Measurements from ENCODE around the gene KCNC1.

Gene KCNC1

DNA sequence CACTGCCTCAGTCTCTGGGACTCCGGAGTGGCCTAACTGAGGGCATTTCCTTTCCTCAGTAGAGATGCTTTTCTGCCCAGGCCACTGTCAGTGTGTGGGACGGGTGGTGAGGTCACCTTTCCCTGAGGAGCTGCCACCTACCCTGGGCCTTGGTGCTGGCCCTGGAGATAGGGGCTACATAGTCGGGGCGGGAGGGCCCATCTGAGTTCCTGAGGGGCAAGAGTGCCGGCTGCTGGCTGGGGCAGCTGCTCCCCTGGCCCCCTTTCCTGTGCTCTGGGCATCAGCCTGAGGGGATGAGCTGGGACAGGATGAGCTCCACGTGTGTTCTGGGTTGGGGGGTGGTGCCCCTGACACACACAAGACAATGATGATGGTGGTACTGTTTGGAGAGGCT, 5.4 kb downstream of the KCNC1 start:
- DNase-seq = peak; percentile 38

- peak; percentile 34 for DNase-seq
These were observed 6.2 kb downstream of the KCNC1 start for GRCh38 chr11:17740649-17741235.

DNA sequence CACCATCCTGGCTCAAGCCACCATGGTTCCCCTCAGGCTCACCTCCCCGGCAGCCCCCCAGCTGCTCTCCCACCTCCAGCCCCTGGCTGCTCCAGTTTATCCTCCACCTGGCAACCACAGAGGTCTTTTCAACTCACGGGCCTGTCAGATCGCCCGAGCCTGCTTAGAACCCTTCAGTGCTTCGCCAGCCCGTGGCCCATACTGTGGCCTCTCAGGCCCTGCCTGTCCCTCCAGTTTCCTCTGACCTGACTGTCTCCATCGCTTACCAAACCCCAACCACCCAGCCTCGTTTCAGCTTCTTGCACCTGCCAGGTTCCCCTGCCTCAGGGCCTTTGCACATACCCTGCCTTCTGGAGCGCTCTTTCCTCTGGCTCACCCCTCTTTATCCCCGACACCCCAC, 6.9 kb downstream of the KCNC1 start:
- peak; percentile 39 for DNase-seq

- peak; percentile 51 for DNase-seq
These were observed 7.4 kb downstream of the KCNC1 start for GRCh38 chr11:17742019-17742418.

GRCh38 chr11:17743026-17743807, 8.6 kb downstream of the KCNC1 start:
- DNase-seq = peak; percentile 55

- peak; percentile 21 for DNase-seq
These were observed 9.2 kb downstream of the KCNC1 start for GRCh38 chr11:17743808-17744119.

- DNase-seq = peak; percentile 39
These were observed 9.8 kb downstream of the KCNC1 start for GRCh38 chr11:17744151-17744940.

GRCh38 chr11:17745023-17745772, 10.6 kb downstream of the KCNC1 start:
- DNase-seq = peak; percentile 58

- peak; percentile 37 for DNase-seq
These were observed 11.5 kb downstream of the KCNC1 start for GRCh38 chr11:17746096-17746495.

- peak; percentile 27 for DNase-seq
These were observed 12.8 kb downstream of the KCNC1 start for GRCh38 chr11:17747131-17747955.

- peak; percentile 14 for DNase-seq
These were observed 13.5 kb downstream of the KCNC1 start for GRCh38 chr11:17748044-17748443.

- DNase-seq = peak; percentile 61
These were observed 14.5 kb downstream of the KCNC1 start for GRCh38 chr11:17748761-17749721.

DNA sequence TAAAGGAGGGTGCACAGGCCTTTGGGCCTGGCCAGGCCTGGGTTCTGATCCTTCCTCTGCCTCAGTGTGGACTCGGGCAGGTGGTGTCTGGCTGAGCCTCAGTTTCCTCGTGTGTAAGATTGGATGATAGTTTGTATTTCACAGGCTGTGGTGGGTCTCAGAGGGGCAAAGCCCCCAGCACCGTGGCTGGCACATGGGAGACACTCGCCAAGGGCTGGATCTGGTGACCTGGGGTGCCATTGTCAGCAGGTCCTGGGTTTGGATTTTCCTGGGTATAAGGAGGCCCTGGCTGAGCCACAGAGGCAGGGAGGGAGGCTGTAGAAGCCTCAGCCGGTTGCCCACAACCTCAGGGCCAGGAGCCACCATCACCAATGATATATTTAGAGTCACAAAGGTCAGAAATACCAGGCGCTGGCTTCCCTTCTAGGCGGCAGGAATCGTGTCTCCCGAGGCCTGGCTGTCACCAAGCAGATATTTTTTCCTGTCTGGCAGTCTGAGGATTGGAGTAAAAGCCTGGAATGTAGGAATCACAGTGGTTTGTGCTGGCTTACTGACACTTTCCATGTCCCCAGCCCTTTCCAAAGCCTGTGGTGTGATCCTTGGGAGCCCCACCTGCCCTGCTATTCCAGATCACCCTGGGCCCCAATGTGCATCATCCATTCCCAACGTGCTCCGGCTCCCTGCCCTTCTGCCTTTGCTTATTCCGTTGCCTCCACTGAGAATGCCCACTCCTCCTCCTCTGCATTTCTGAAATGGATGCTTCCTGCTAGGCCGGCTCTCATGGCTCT, 15.6 kb downstream of the KCNC1 start:
- DNase-seq = peak; percentile 45

DNA sequence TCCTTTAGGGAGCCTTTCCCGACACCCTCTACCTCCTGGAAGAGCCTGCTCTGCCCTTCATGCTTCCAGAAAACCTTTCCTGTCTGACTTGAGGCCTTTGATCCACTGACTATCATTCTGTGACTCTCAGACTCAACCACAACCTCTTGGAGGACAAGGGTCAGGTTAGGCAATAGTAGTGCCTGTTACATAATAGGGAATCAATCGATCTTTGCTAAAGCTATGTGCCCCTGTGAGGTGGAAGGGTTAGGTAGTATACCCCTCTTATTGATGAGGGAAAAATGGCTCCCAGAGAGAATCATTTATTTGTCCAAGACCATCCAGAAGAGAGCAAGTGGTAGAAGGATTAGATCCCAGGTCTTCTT, 16.2 kb downstream of the KCNC1 start:
- no peak for DNase-seq

DNA sequence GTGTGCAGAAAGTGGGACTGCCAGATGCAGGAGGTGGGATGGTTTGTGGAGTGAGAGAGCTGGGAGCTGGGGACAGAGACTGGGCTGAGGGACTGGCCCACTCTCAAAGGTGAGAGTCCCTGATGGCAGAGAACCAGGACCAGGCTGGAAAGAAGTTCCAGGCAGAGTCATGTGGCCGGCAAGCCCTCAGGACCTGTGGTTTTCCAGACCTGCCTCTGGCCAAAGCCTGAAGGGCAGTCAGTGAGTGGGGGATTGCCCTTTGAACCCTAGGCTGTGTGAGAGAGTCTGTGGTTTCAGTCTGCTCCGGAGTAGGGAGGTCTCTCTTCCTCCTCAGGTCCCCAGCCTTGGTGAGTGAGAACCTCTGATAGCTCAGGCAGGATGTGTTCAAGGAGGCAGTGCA, 17.0 kb downstream of the KCNC1 start:
- DNase-seq = no peak

DNA sequence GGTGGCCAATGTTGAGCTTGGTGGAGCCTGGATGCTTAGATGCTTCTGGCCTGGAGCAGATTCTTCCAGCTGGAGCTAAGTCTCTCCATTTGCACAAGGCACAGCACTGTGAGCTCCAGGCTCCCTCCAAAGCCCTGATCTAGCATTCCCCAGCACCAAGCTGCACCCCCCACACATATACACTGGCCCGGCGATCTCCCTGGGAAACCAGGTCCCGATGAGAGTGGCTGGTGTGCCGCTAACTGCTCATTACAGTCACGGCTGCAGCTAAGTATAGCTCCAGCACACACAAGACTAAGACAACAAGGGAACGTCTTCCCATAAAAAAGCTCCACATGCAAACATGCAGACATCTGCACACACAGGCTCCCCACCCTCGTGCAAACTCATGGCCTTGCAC, 17.6 kb downstream of the KCNC1 start:
- no peak for DNase-seq

- DNase-seq = no peak
These were observed 18.6 kb downstream of the KCNC1 start for GRCh38 chr11:17753153-17753552.

- no peak for DNase-seq
These were observed 19.1 kb downstream of the KCNC1 start for GRCh38 chr11:17753641-17754040.

DNA sequence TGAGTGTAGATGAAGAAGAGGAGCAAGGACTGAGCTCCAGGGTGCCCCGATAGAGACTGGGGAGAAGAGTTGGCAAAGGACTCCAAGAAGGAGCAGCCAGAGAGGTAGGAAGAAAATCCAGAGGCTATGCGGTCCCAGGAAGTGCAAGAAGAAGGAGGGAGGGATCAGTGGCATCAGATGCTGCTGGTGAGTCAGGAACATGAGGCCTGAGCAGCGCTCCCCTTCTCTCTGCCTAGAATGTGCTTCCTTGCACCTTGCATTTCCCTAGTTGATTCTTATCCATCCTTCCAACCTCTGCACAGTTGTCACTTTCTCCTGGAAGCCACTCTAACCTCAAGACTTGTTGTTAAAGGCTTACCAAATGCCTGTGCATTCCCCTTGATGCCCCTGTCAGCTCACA, 21.3 kb downstream of the KCNC1 start:
- no peak for DNase-seq
